Left ventricle myocardium inferior (tissue), 1 donor: ENCODE data around the gene TSEN34. TPM values are rescaled to one million over a fixed set of nuclear protein-coding genes. Genes with fewer than 3 reads are reported as not detected.

Source experiments
- DNase-seq: peaks from one replicate; pipeline ENCODE4 v3.0.0-alpha.2; 2020
- H3K27ac ChIP-seq: fragments of 200-600 bp; replicated peaks from 2 replicates; pipeline ENCODE4 v1.8.0; 2021
- H3K27me3 ChIP-seq: fragments of 200-600 bp; 2 replicates; pipeline ENCODE4 v1.8.0; 2021; ENCODE audit warnings: low read depth
- H3K36me3 ChIP-seq: fragments of 200-600 bp; 2 replicates; pipeline ENCODE4 v1.8.0; 2021
- H3K4me1 ChIP-seq: fragments of 200-600 bp; 2 replicates; pipeline ENCODE4 v1.8.0; 2021
- H3K4me3 ChIP-seq: fragments of 200-600 bp; 2 replicates; pipeline ENCODE4 v1.8.0; 2021; ENCODE audit warnings: mild to moderate bottlenecking, moderate library complexity
- H3K9me3 ChIP-seq: fragments of 200-600 bp; replicated peaks from 2 replicates; pipeline ENCODE4 v1.8.0; 2021
- intact Hi-C: fragments of 100-400 bp; cut with micrococcal nuclease; formaldehyde crosslinking; loops from one replicate; pipeline ENCODE4 v1.11.0; 2022
- total RNA-seq: library from RNA; stranded (reverse); fragmentation: NEBNext Ultra II Directional; extraction: Animal tissue kit (Norgen Biotek cat#: 25700); gene quantifications from one replicate; pipeline ENCODE4 v1.2.1, GENCODE V29; 2021
- TF ChIP-seq, protein P1 (sequence below): fragments of 200-600 bp; IDR thresholded peaks from 2 replicates; pipeline ENCODE4 v1.8.0; 2021; ENCODE audit warnings: antibody characterized with exemption, mild to moderate bottlenecking, borderline replicate concordance
- donor health status: DM: no; HTN: yes; CAD: no; lungs with severe emphysema.

Gene TSEN34
- total RNA-seq, 1 donor from 2014 or later: 16.2 TPM

DNA sequence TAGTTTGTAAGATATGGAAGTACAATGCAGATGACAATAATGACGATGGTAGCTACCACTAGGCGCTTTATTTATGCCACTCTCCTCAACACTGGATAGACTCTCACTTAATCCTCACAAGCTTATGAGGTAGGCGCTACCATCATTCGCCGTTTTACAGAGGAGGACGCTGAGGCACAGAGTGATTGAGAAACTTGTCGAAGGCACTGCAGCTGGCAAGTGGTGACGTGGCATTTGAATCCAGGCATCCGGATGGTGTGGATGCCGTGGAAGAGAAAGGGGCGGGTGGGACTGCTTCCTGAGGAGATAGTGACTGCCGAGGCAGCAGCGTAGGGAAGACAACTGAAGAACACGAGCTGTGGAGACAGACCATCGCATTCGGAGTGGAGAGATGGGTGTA lies 8.3 kb downstream of the TSEN34 start:
- H3K27ac ChIP-seq: no peak overlapping the region
- peaks cover 46% of the 10 kb centered on the region for H3K4me1 ChIP-seq
- TF ChIP-seq, protein P1, sequence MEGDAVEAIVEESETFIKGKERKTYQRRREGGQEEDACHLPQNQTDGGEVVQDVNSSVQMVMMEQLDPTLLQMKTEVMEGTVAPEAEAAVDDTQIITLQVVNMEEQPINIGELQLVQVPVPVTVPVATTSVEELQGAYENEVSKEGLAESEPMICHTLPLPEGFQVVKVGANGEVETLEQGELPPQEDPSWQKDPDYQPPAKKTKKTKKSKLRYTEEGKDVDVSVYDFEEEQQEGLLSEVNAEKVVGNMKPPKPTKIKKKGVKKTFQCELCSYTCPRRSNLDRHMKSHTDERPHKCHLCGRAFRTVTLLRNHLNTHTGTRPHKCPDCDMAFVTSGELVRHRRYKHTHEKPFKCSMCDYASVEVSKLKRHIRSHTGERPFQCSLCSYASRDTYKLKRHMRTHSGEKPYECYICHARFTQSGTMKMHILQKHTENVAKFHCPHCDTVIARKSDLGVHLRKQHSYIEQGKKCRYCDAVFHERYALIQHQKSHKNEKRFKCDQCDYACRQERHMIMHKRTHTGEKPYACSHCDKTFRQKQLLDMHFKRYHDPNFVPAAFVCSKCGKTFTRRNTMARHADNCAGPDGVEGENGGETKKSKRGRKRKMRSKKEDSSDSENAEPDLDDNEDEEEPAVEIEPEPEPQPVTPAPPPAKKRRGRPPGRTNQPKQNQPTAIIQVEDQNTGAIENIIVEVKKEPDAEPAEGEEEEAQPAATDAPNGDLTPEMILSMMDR: no peak
- no peak overlapping the region for H3K4me3 ChIP-seq
- no peak for DNase-seq
- H3K27me3 ChIP-seq: no peaks in the 10 kb centered on the region
- H3K9me3 ChIP-seq: no peaks in the 10 kb centered on the region
- peaks cover 40% of the 10 kb centered on the region for H3K36me3 ChIP-seq
- intact Hi-C loops: no loop called here

DNA sequence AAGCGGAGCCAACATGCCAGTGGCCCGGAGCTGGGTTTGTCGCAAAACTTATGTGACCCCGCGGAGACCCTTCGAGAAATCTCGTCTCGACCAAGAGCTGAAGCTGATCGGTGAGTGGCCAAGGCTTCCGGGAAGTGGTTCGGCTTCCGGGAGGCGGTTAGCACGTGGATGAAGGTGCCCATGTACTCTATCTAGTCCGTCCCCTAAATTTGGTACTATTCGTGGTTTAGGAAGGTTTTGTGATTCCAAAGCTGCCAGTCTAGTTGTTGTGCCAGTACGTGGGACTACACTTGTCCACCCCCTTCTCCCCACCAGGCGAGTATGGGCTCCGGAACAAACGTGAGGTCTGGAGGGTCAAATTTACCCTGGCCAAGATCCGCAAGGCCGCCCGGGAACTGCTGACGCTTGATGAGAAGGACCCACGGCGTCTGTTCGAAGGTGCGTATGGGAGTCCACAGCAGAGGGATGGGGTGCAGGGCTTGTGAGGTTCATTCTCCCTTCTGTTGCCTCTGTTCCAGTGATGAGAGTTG lies 10.1 kb downstream of the TSEN34 start:
- intact Hi-C loops: no loop called here
- Histone ChIP-seq H3K9me3 (no peaks in the 10 kb centered on the region), H3K27ac (peak overlapping the region; percentile 95), H3K4me1 (peaks cover 65% of the 10 kb centered on the region), H3K27me3 (no peaks in the 10 kb centered on the region), H3K4me3 (peak overlapping the region; percentile 97), H3K36me3 (peaks cover 49% of the 10 kb centered on the region)
- no peak for DNase-seq
- TF ChIP-seq, protein P1: no peak

DNA sequence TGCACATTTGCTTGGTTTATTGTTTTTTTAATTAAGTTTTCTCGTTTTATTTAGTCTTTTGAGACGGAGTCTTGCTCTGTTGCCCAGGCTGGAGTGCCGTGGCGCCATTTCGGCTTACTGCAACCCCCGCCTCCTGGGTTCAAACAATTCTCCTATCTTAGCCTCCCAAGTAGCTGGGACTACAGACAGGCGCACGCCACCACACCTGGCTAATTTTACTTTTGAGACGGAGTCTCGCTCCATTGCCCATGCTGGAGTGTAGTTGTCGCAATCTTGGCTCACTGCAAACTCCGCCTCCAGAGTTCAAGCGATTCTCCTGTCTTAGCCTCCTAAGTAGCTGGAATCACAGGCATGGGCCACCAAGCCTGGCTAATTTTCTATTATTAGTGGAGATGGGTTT lies 10.9 kb downstream of the TSEN34 start:
- Histone ChIP-seq H3K4me3 (peak overlapping the region; percentile 97), H3K27ac (no peak overlapping the region), H3K36me3 (peaks cover 56% of the 10 kb centered on the region), H3K9me3 (no peaks in the 10 kb centered on the region), H3K4me1 (peaks cover 72% of the 10 kb centered on the region), H3K27me3 (no peaks in the 10 kb centered on the region)
- TF ChIP-seq, protein P1: no peak
- no peak for DNase-seq
- intact Hi-C loops: no loop called here

DNA sequence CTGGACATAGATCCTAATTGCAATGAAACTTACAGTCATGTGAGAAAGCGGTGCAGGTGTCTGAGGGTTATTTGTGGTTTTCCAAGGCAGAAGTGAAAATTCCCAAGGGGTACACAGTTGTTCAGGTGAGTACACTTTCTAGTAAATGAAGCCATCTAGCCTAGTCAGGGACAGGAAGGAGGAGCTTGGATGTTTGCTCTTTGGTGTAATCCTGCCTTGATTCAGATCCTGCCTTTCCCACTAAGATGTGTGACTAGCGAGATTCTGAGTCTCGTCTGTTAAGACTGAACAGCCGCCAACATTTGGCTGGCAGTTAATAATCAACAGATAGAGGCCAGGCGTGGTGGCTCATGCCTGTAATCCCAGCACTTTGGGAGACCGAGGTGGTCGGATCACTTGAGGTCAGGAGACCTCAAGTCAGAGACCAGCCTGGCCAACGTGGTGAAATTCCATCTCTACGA lies 12.1 kb downstream of the TSEN34 start:
- Histone ChIP-seq H3K27ac (no peak overlapping the region), H3K9me3 (no peaks in the 10 kb centered on the region), H3K4me3 (peak overlapping the region; percentile 97), H3K4me1 (peaks cover 84% of the 10 kb centered on the region), H3K36me3 (peaks cover 68% of the 10 kb centered on the region), H3K27me3 (no peaks in the 10 kb centered on the region)
- TF ChIP-seq, protein P1: no peak
- intact Hi-C loops: no loop called here
- DNase-seq: no peak

DNA sequence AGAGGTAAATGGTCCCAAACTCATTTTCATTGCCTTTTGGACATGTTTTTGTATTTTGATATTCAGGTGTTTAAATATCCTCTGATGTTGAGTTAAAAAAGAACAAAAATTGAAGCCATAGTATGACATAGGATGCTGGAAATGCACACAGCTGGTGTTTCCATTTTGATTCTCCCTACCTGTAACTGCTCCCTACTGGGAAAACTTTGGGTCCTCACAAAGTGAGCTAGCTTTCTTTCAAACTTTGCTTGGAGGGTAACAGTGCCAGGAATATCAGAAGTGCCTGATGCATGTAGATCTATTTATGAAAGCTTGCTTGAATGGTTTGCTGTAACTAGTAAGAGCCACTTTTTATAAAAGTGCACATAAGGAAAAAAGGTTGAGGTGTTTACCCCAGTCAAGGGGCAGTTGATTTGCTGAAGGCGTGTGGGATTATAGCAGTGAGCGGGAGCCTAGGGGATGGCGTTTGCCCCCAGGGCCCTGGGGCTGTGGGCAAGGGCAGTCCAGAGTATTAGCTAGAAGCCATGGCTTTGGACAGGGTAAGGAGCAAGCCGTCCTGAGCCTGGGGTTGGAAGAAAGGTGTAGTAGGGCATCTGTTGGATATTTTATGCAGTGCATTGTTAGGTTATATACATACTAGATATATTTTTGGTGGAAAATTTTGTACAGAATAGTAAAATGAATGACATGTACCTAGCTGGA lies 13.8 kb downstream of the TSEN34 start:
- Histone ChIP-seq H3K4me3 (peak overlapping the region; percentile 4), H3K27ac (no peak overlapping the region), H3K9me3 (no peaks in the 10 kb centered on the region), H3K4me1 (peaks cover 98% of the 10 kb centered on the region), H3K36me3 (peaks cover 71% of the 10 kb centered on the region), H3K27me3 (no peaks in the 10 kb centered on the region)
- intact Hi-C loops: no loop called here
- TF ChIP-seq, protein P1: no peak
- no peak for DNase-seq
